Peyer's patch (tissue), 4 donors: Measurements from ENCODE around the gene RNGTT.

Experiments used
- POLR2A ChIP-seq, 2 donors: fragments of 450-650 bp; IDR thresholded peaks; one replicate each; pipeline ENCODE4 v1.5.1; 2017; ENCODE audit warnings: antibody characterized with exemption in 2 of 2, mild to moderate bottlenecking in 2 of 2, moderate library complexity in 2 of 2
- TF ChIP-seq, protein P1 (sequence below), 6 experiments: fragments of 450-650 bp in 4 of 6; fragments of 200-600 bp in 2 of 6; sonication (generic) in 1 of 6; IDR thresholded peaks; one replicate each; pipeline ENCODE4 v1.5.1; 2017 to 2019; ENCODE audit warnings: antibody characterized with exemption in 6 of 6, mild to moderate bottlenecking in 3 of 6, moderate library complexity in 1 of 6

DNA sequence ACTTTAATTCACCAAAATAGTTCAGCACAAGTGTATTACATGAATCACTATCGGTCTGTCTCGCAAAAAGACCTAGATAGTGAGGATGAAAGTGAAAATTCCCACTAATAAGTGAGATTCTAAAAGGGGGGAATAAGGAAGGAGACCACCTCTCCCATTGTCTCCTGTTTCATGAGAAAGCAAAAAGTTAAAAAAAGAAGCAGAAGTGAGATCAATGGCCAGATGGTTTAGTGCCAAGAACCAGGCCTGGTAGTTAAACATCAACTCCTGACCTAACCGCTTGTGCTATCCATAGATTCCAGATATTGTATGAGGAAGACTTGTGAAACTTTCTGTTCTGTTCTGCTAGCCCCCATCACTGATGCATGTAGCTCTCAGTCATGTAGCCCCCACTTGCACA lies 293.0 kb downstream of the RNGTT start:
- no peak for TF ChIP-seq POLR2A (IDR thresholded peaks at IDR 0.05)
- TF ChIP-seq, protein P1, sequence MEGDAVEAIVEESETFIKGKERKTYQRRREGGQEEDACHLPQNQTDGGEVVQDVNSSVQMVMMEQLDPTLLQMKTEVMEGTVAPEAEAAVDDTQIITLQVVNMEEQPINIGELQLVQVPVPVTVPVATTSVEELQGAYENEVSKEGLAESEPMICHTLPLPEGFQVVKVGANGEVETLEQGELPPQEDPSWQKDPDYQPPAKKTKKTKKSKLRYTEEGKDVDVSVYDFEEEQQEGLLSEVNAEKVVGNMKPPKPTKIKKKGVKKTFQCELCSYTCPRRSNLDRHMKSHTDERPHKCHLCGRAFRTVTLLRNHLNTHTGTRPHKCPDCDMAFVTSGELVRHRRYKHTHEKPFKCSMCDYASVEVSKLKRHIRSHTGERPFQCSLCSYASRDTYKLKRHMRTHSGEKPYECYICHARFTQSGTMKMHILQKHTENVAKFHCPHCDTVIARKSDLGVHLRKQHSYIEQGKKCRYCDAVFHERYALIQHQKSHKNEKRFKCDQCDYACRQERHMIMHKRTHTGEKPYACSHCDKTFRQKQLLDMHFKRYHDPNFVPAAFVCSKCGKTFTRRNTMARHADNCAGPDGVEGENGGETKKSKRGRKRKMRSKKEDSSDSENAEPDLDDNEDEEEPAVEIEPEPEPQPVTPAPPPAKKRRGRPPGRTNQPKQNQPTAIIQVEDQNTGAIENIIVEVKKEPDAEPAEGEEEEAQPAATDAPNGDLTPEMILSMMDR (IDR thresholded peaks at IDR 0.05): no peak
